H1 (cell line): Measurements from ENCODE around the gene PTGIS.

ENCODE experiments used
- BCL11A ChIP-seq, 2 experiments: IDR thresholded peaks; one replicate each; pipeline ENCODE4 v1.6.1; 2011; ENCODE audit warnings: low read depth in 2 of 2, low read length in 2 of 2, mild to moderate bottlenecking in 2 of 2
- EP300 ChIP-seq, 2 experiments: IDR thresholded peaks; 1 replicate in 1 of 2; 2 replicates in 1 of 2; pipeline ENCODE4 v1.6.1; 2011 to 2012; ENCODE audit warnings: low read depth in 2 of 2, low read length in 2 of 2, mild to moderate bottlenecking in 2 of 2, borderline replicate concordance in 1 of 2, inconsistent platforms in 1 of 2, moderate library complexity in 1 of 2
- EZH2 ChIP-seq: fragments of 200-600 bp; sonication (generic); IDR thresholded peaks from 2 replicates; pipeline ENCODE4 v1.7.1; 2012; ENCODE audit warnings: low read depth, mild to moderate bottlenecking, moderate library complexity, low read length, inconsistent platforms; ENCODE audit not compliant: severe bottlenecking
- ZNF274 ChIP-seq: IDR thresholded peaks from 2 replicates; pipeline ENCODE4 v1.7.0; 2012; ENCODE audit warnings: low read length, borderline replicate concordance; ENCODE audit errors: extremely low read depth
- TF ChIP-seq, protein P1 (sequence below), 3 experiments: IDR thresholded peaks; 1 replicate in 2 of 3; 2 replicates in 1 of 3; pipeline versions ENCODE4 v1.5.1 to v1.6.1; 2011; ENCODE audit warnings: low read length in 3 of 3, mild to moderate bottlenecking in 3 of 3, inconsistent platforms in 2 of 3, low read depth in 1 of 3, moderate library complexity in 1 of 3; ENCODE audit not compliant: insufficient read depth in 1 of 3; ENCODE audit errors: control extremely low read depth in 1 of 3

DNA sequence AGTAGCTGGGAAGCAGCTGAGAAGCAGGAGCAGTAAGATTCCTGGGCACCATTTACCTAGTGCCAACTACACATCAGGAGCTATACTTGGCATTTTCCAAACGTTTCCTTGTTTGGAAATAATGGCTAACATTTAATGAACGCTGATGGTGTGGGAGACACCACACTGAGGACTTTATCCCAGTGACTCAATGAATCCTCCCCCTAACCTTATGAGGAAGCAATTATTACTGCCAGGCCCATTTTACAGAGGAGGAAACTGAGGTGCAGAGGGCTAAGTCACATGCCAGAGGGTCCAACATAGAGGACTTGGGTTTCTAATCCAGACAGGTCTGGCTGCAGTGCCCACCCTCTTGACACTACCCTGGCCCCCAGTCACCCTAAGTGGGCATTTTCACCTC, 6.1 kb downstream of the PTGIS start:
- TF ChIP-seq EP300 (IDR thresholded peaks at IDR 0.05; ENCODE audit: borderline replicate concordance in 1 of 2, low read depth in 2 of 2, low read length in 2 of 2) (no peak), EZH2 (no peak), ZNF274 (no peak), BCL11A (IDR thresholded peaks at IDR 0.05; ENCODE audit: low read depth in 2 of 2, low read length in 2 of 2) (no peak)
- TF ChIP-seq, protein P1, sequence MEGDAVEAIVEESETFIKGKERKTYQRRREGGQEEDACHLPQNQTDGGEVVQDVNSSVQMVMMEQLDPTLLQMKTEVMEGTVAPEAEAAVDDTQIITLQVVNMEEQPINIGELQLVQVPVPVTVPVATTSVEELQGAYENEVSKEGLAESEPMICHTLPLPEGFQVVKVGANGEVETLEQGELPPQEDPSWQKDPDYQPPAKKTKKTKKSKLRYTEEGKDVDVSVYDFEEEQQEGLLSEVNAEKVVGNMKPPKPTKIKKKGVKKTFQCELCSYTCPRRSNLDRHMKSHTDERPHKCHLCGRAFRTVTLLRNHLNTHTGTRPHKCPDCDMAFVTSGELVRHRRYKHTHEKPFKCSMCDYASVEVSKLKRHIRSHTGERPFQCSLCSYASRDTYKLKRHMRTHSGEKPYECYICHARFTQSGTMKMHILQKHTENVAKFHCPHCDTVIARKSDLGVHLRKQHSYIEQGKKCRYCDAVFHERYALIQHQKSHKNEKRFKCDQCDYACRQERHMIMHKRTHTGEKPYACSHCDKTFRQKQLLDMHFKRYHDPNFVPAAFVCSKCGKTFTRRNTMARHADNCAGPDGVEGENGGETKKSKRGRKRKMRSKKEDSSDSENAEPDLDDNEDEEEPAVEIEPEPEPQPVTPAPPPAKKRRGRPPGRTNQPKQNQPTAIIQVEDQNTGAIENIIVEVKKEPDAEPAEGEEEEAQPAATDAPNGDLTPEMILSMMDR (IDR thresholded peaks at IDR 0.05; ENCODE audit: control extremely low read depth in 1 of 3, insufficient read depth in 1 of 3, low read depth in 1 of 3, low read length in 3 of 3): no peak
